ENCODE results near the gene ARMC5. TPM values are rescaled to one million over a fixed set of nuclear protein-coding genes. Genes with fewer than 3 reads are reported as not detected.

Gene ARMC5
- total RNA-seq, 1 experiment from 2014 or later, result 11.8 TPM

- Histone ChIP-seq H2AFZ (ENCODE audit: low read depth, low read length, poor library complexity, severe bottlenecking) (no peak overlapping the region), H3K36me3 (ENCODE audit: control insufficient read depth in 1 of 2, insufficient read depth in 2 of 2, low read length in 2 of 2) (no peaks in the 10 kb centered on the region), H3K4me3 (replicated peaks in 1 of 2; ENCODE audit: low read depth in 1 of 2, low read length in 2 of 2) (no peak overlapping the region), H3K27me3 (ENCODE audit: insufficient read depth, low read length) (peaks cover 9% of the 10 kb centered on the region; the same call in 1 of the 2 replicates), H4K20me1 (ENCODE audit: insufficient read depth) (no peaks in the 10 kb centered on the region), H3K9me2 (ENCODE audit: insufficient read depth) (no peaks in the 10 kb centered on the region), H3K27ac (ENCODE audit: low read depth, low read length) (no peak overlapping the region), H3K9me3 (ENCODE audit: control insufficient read depth in 1 of 2, insufficient read depth in 1 of 2, low read depth in 1 of 2, low read length in 2 of 2) (no peaks in the 10 kb centered on the region), H3K4me2 (ENCODE audit: low read length) (no peak overlapping the region), H3K9ac (ENCODE audit: low read length) (no peak overlapping the region), H3K4me1 (ENCODE audit: control insufficient read depth in 1 of 2, insufficient read depth in 2 of 2, low read length in 2 of 2) (no peaks in the 10 kb centered on the region), H3K79me2 (ENCODE audit: insufficient read depth, low read length) (no peaks in the 10 kb centered on the region)
- ChIA-PET CTCF (no interaction called here), POLR2A (no interaction called here), RAD21 (ENCODE audit: low non-redundant PET in 1 of 2, low total read pairs in 2 of 2, uncharacterized antibody in 2 of 2, unreplicated experiment in 2 of 2) (no interaction called here)
- TF ChIP-seq JUND (IDR thresholded peaks at IDR 0.05), result no peak
- no peak for TF ChIP-seq TCF7L2 (IDR thresholded peaks at IDR 0.05; ENCODE audit: borderline replicate concordance, extremely low read depth, insufficient read depth, insufficient read length)
- intact Hi-C loops (cut with micrococcal nuclease), result no loop called here
- no peak for DNase-seq (ENCODE audit: low read depth, low spot score)
- no TSS peak for BruUV-seq (replicated peaks)
- ATAC-seq, result no peak
These were observed 36.1 kb upstream of the ARMC5 start for GRCh38 chr16:31423241-31423640.

GRCh38 chr16:31423801-31424200, 35.5 kb upstream of the ARMC5 start:
- no peaks in the 10 kb centered on the region for H3K4me1 ChIP-seq (ENCODE audit: control insufficient read depth in 1 of 2, insufficient read depth in 2 of 2, low read length in 2 of 2)
- no peak overlapping the region for H2AFZ ChIP-seq (ENCODE audit: low read depth, low read length, poor library complexity, severe bottlenecking)
- H3K79me2 ChIP-seq (ENCODE audit: insufficient read depth, low read length), result no peaks in the 10 kb centered on the region
- TF ChIP-seq ZNF274 (IDR thresholded peaks at IDR 0.05; ENCODE audit: low read depth, low read length) (no peak), JUND (IDR thresholded peaks at IDR 0.05) (no peak), ATF3 (IDR thresholded peaks at IDR 0.05) (no peak), MAX (IDR thresholded peaks at IDR 0.05) (no peak), EGR1 (IDR thresholded peaks at IDR 0.05; ENCODE audit: low read depth) (no peak), CTCF (IDR thresholded peaks at IDR 0.05 in 2 of 3, conservative IDR thresholded peaks at IDR 0.05 in 1 of 3; ENCODE audit: borderline replicate concordance in 1 of 3, insufficient read depth in 1 of 3, low read depth in 2 of 3, low read length in 2 of 3) (no peak), ZFX (IDR thresholded peaks at IDR 0.05) (no peak), YY1 (IDR thresholded peaks at IDR 0.05; ENCODE audit: extremely low read depth, insufficient replicate concordance, low read depth, low read length) (no peak), CEBPB (IDR thresholded peaks at IDR 0.05; ENCODE audit: low read depth) (no peak), SP1 (IDR thresholded peaks at IDR 0.05; ENCODE audit: low read depth) (no peak), TCF7L2 (IDR thresholded peaks at IDR 0.05; ENCODE audit: borderline replicate concordance, extremely low read depth, insufficient read depth, insufficient read length) (no peak), ZBTB33 (IDR thresholded peaks at IDR 0.05; ENCODE audit: extremely low read depth, insufficient replicate concordance, low read length) (no peak), SRF (IDR thresholded peaks at IDR 0.05; ENCODE audit: low read depth) (no peak), POLR2A (IDR thresholded peaks at IDR 0.05; ENCODE audit: borderline replicate concordance, extremely low read depth, insufficient read depth, insufficient read length) (no peak), POLR2AphosphoS5 (IDR thresholded peaks at IDR 0.05; ENCODE audit: low read depth, low read length) (no peak), RAD21 (IDR thresholded peaks at IDR 0.05; ENCODE audit: low read depth) (no peak)
- POLR2A ChIA-PET, result no interaction called here
- intact Hi-C loops (cut with micrococcal nuclease), result no loop called here
- no peak overlapping the region for H3K9ac ChIP-seq (ENCODE audit: low read length)
- H3K4me2 ChIP-seq (ENCODE audit: low read length), result no peak overlapping the region
- H3K9me3 ChIP-seq (ENCODE audit: control insufficient read depth in 1 of 2, insufficient read depth in 1 of 2, low read depth in 1 of 2, low read length in 2 of 2), result no peaks in the 10 kb centered on the region
- RAD21 ChIA-PET (ENCODE audit: low non-redundant PET in 1 of 2, low total read pairs in 2 of 2, uncharacterized antibody in 2 of 2, unreplicated experiment in 2 of 2), result no interaction called here
- CTCF ChIA-PET, result no interaction called here
- peaks cover 9% of the 10 kb centered on the region; the same call in 1 of the 2 replicates for H3K27me3 ChIP-seq (ENCODE audit: insufficient read depth, low read length)
- ATAC-seq, result no peak
- no TSS peak for BruUV-seq (replicated peaks)
- no peaks in the 10 kb centered on the region for H3K36me3 ChIP-seq (ENCODE audit: control insufficient read depth in 1 of 2, insufficient read depth in 2 of 2, low read length in 2 of 2)
- H3K9me2 ChIP-seq (ENCODE audit: insufficient read depth), result no peaks in the 10 kb centered on the region
- no peak for DNase-seq (ENCODE audit: low read depth, low spot score)
- no peaks in the 10 kb centered on the region for H4K20me1 ChIP-seq (ENCODE audit: insufficient read depth)
- H3K27ac ChIP-seq (ENCODE audit: low read depth, low read length), result no peak overlapping the region
- H3K4me3 ChIP-seq (replicated peaks in 1 of 2; ENCODE audit: low read depth in 1 of 2, low read length in 2 of 2), result no peak overlapping the region

Measured in HCT116 (cell line).